GM21717 (cell line): ENCODE results near the gene KPTN.

ENCODE experiments used
- ATAC-seq: cut with Tn5 transposase; IDR thresholded peaks from one replicate; pipeline ENCODE4 v1.9.1; 2021; ENCODE audit warnings: mild to moderate bottlenecking, moderate library complexity; ENCODE audit not compliant: unreplicated experiment

Gene KPTN

GRCh38 chr19:47483800-47484690 is at the start of gene KPTN:
Gene KPTN (minus strand): TSS chr19:47484219. CDS start chr19:47484160, 59 bp downstream.
- ATAC-seq = no peak

DNA sequence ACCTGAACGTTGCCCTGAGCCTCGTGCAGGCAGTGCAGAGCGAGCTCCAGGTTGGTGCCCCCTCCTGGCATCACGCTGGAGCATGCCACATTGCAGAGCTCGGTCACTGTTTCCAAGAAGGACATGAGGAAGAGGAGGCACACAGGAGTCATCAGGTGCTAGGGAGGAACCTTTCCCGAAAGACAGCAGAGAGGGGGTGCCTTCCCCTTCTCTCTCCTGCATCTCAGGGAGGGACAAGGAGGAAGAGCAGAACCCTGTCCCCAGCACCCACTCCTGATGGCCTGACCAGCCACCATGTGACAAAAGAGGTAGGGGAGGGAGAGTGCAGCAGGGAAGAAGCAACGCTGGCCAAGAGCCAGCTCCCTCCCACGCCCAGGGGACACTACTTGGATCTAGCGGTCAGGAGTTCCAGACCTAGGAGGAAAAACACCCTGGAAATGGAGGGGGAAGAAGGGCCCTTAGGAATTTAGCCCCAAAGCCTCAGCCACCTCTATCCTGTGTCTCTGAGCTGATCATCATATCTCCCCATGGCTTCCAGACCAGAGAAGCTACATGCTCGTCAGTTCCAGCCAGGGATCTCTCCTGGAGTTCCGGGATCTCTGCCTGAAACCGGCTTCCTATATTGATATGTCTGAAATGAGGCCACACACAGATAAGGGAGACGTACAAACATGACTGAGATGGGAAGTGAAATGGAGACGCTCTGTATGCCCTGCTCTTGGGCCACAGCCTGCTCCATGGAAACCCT is 47.8 kb upstream of the KPTN start:
- ATAC-seq = no peak

- ATAC-seq = no peak
Measured at GRCh38 chr19:47529018-47529742, 45.2 kb upstream of the KPTN start.

DNA sequence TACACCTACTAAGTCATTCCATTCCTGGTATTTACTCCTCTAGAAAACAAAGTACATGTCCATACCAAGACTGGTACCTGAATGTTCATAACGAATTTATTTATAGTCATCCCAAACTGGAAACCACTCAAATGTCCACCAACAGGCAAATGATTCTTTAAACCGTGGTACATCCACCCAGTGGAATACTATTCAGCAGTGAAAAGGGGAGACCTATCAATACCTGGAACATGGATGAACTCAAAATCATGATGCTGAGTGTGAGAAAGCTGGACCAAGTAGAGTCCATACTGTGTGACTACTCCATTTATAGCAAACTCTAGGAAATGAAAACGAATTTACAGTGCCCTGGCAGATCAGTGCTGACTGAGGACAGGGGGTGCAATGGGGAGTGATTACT is 42.8 kb upstream of the KPTN start:
- ATAC-seq = no peak

- no peak for ATAC-seq
Measured at GRCh38 chr19:47523473-47523872, 39.5 kb upstream of the KPTN start.

DNA sequence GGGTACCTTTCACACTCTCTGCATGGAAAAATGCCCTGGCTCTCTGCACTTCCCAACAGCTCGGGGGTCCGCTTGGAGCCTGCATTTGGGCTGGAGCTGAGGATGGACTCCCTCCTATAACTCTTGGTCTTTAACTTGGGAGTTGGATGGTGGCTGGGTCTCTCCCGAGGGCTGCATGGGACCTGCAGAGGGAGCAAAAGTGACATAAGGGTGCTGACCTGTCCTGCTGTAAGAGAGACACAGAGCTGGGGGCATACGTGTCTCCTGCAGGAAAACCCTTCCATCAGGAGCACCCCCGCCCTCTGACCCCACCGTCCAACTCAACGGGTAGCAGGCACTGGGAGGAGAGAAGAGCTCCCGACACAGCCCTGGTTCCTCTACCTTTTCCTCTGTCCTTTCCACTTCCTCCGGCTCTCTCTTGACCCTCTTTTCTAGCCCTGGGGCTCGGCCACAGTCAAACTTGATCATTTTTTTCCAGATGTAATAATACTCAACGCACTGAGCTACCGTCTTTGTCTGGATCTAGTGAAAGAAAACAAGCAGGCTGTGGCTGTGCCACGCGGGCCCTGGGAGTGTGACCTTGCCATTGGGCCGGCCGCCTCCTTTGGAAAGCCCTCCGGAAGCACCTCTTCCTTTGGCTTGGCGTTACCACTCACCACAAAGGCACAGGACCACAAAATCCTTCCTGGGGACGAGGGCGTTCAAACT is 37.6 kb upstream of the KPTN start:
- ATAC-seq = no peak

- no peak for ATAC-seq
Measured at GRCh38 chr19:47520839-47521238, 36.8 kb upstream of the KPTN start.

DNA sequence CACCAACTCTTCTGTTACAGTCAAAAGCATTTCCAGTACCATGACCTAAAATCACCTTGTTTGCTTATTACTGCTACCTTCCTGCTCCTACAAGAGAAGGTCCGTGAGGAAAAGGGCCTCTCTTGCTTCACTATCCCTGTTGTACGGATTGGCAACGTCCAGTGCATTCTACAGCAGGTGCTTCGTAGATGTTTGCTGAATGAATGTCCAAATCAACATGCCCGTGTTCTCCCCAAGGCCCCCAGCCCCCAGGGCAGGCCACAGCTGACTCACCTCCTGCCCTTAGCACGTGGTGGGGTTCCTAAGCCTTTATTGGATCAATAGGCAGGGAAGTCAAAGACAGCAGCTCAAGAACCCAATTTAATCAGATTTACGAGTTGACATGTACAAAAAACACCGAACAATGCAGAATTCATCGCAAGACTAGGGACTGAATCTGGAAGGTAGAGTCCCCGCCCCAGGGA is 36.4 kb upstream of the KPTN start:
- no peak for ATAC-seq

GRCh38 chr19:47518854-47519253 is 34.8 kb upstream of the KPTN start:
- ATAC-seq = no peak

GRCh38 chr19:47518139-47518538 is 34.1 kb upstream of the KPTN start:
- ATAC-seq = no peak

DNA sequence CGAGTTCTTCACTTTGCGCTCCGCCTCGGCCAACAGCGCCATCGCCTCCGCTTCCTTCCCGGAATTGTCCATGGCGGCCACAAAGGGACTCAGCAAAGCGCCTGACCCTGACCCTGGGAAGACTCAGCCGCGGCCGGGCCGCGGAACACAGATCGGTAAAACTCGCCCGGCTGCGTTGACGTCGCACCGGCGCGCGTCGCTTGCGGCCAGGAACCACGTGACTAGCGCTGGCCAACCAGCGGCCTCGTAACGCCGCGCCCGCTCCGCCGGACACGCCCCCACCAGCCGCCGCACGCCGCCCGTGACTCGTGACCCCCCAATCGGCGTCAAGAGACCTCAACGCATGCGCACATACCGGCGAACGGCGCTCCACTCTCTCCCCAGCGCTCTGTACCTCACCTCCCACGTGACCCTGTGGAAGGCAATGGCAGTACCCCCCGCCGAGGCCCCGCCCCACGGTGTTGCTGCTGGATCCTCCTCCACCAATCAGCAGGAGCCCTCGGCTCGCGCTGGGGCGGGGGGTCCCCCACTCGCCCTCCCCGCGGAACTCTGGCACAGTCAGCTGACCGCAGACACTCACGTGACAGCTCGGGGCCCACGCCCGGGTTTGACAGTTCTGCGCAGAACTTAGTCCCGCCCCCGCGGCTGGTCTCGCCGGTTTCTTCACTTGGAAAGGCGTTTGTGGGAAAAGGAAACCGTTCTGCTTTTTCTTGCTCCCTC is 31.0 kb upstream of the KPTN start, which contains the start of gene NAPA:
TSS of gene NAPA (minus strand) at position 195 of the 720 bp plus-strand sequence. CDS start at position 72, 123 bp downstream.
- ATAC-seq = peak; percentile 74

DNA sequence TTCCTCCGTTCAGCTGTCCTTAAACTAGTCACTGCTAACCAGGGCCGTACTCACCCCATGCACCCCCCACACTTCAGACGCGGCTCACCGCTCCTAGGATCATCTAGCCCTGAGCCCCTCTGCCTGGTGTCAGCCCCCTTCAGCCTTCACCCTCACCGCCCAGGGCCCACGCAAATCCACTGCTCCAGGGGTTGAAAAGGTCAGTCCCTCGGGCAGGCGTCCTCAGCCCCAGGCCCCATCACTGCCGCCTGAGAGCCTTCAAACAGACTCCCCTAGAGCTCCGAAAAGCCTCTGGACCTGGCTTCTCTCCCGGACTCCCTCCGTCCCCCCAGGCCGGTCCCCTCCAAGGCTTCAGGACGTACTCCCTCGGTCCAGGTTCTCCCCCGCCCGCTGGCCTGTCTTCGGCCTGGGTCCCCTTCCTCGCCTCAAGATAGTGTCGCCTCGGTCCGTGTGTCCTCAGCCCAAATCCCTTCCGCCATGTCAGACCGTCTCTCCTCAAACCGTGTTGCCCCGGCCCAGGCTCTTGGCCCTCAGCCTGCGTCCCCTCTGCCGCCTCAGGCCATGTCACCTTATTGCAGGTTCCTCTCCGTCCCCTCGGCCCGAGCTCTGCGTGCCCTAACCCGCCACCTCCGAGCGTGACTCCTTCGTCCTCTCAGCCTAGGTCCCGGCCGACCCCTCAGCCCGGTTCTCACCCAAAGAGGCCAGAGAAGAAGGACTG is 30.3 kb upstream of the KPTN start:
- peak; percentile 3 for ATAC-seq

GRCh38 chr19:47512948-47513319 is 28.9 kb upstream of the KPTN start:
- no peak for ATAC-seq

DNA sequence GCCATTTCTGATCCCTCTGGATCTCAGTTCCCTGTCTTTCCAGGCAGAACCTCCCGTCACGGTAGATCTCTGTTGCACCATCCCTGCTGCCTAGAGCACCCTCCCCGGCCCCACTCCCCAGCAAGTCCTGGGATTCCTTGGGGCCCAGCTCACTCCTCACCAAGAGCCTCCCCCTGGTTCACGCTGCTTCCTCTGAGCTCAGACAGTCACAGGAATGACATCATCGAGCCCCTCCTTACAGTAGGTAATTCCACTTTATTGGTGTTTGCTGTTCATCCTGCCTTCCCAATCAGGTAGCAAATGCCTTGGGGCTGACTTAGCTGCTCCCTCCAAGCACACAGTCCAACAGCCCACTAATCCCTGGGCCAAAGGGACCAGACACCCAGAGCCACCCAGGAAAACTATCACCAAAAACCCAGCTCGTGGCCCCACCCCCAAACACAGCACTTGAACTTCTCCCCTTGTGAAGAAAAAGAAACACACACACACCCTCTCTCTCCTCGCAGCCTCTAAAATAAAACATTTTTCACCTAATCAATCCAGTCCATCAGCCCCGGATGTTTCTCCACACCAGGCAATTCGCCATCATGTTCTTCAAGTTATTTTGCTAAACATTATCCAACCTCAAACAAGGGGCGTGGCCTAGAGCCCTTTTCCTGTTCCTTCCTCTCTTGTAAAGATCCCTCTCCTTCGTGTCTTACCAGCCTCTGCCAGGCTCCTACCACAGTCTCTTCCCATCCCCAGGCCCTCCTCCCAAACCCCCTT is 28.3 kb upstream of the KPTN start:
- no peak for ATAC-seq

GRCh38 chr19:47511681-47512080 is 27.7 kb upstream of the KPTN start:
- ATAC-seq = no peak

GRCh38 chr19:47511128-47511517 is 27.1 kb upstream of the KPTN start:
- ATAC-seq = no peak

- no peak for ATAC-seq
Measured at GRCh38 chr19:47510516-47511127, 26.6 kb upstream of the KPTN start.

- no peak for ATAC-seq
Measured at GRCh38 chr19:47509973-47510372, 26.0 kb upstream of the KPTN start.
